ENCODE results near the gene TFF3.

Gene TFF3

GRCh38 chr21:42289926-42290325 lies 25.3 kb downstream of the TFF3 start:
- DNase-seq (ENCODE audit: low spot score): no peak

- DNase-seq (ENCODE audit: low spot score): no peak
Observed at GRCh38 chr21:42288962-42289361, 26.2 kb downstream of the TFF3 start.

- DNase-seq (ENCODE audit: low spot score): no peak
Observed at GRCh38 chr21:42287193-42288083, 27.8 kb downstream of the TFF3 start.

GRCh38 chr21:42286416-42286815 lies 28.8 kb downstream of the TFF3 start:
- no peak for DNase-seq (ENCODE audit: low spot score)

- DNase-seq (ENCODE audit: low spot score): no peak
Observed at GRCh38 chr21:42285569-42286245, 29.5 kb downstream of the TFF3 start.

- no peak for DNase-seq (ENCODE audit: low spot score)
Observed at GRCh38 chr21:42282715-42283114, 32.5 kb downstream of the TFF3 start.

GRCh38 chr21:42282021-42282420 lies 33.2 kb downstream of the TFF3 start:
- DNase-seq (ENCODE audit: low spot score): no peak

GRCh38 chr21:42281181-42281680 lies 34.0 kb downstream of the TFF3 start:
- no peak for DNase-seq (ENCODE audit: low spot score)

GRCh38 chr21:42280356-42281180 lies 34.6 kb downstream of the TFF3 start:
- DNase-seq (ENCODE audit: low spot score): no peak

- DNase-seq (ENCODE audit: low spot score): no peak
Observed at GRCh38 chr21:42279888-42280287, 35.3 kb downstream of the TFF3 start.

GRCh38 chr21:42279341-42279871 lies 35.8 kb downstream of the TFF3 start:
- DNase-seq (ENCODE audit: low spot score): no peak

- DNase-seq (ENCODE audit: low spot score): no peak
Observed at GRCh38 chr21:42278451-42279149, 36.6 kb downstream of the TFF3 start.

- DNase-seq (ENCODE audit: low spot score): no peak
Observed at GRCh38 chr21:42277593-42277992, 37.6 kb downstream of the TFF3 start.

GRCh38 chr21:42276526-42277154 lies 38.6 kb downstream of the TFF3 start:
- no peak for DNase-seq (ENCODE audit: low spot score)

- no peak for DNase-seq (ENCODE audit: low spot score)
Observed at GRCh38 chr21:42276076-42276475, 39.1 kb downstream of the TFF3 start.

GRCh38 chr21:42272984-42273600 lies 42.1 kb downstream of the TFF3 start:
- DNase-seq (ENCODE audit: low spot score): no peak

GRCh38 chr21:42272109-42272962 lies 42.9 kb downstream of the TFF3 start:
- no peak for DNase-seq (ENCODE audit: low spot score)

- DNase-seq (ENCODE audit: low spot score): no peak
Observed at GRCh38 chr21:42271065-42271464, 44.1 kb downstream of the TFF3 start.

GRCh38 chr21:42269386-42269785 lies 45.8 kb downstream of the TFF3 start:
- no peak for DNase-seq (ENCODE audit: low spot score)

Measured in hematopoietic multipotent progenitor cell treated with erythropoietin and hydrocortisone succinate and interleukin-3 and kit ligand, for 15 days (in vitro differentiated cells).